RWPE1 (cell line): ENCODE data around the gene PTTG1.

Source experiments
- CTCF ChIA-PET: fragments of 350-600 bp; sonication (Branson Sonifier 250); formaldehyde crosslinking; extraction: SDS; loops from one replicate; lab custom pipeline; 2021; lab: Yijun Ruan, JAX
- POLR2A ChIA-PET: fragments of 400-600 bp; formaldehyde crosslinking; extraction: SDS; loops from one replicate; lab custom pipeline; 2020; ENCODE audit warnings: antibody characterized with exemption; ENCODE audit not compliant: low non-redundant PET; lab: Yijun Ruan, JAX
- DNase-seq: peaks from one replicate; pipeline ENCODE4 v3.0.0; 2012; ENCODE audit warnings: low spot score
- H3K27ac ChIP-seq: fragments of 450-650 bp; 2 replicates; pipeline ENCODE4 v1.5.1; 2017
- TF ChIP-seq, protein P1 (sequence below): fragments of 450-650 bp; conservative IDR thresholded peaks from 2 replicates; pipeline ENCODE4 v1.5.1; 2017; ENCODE audit warnings: low read depth, mild to moderate bottlenecking

The PTTG1 gene

DNA sequence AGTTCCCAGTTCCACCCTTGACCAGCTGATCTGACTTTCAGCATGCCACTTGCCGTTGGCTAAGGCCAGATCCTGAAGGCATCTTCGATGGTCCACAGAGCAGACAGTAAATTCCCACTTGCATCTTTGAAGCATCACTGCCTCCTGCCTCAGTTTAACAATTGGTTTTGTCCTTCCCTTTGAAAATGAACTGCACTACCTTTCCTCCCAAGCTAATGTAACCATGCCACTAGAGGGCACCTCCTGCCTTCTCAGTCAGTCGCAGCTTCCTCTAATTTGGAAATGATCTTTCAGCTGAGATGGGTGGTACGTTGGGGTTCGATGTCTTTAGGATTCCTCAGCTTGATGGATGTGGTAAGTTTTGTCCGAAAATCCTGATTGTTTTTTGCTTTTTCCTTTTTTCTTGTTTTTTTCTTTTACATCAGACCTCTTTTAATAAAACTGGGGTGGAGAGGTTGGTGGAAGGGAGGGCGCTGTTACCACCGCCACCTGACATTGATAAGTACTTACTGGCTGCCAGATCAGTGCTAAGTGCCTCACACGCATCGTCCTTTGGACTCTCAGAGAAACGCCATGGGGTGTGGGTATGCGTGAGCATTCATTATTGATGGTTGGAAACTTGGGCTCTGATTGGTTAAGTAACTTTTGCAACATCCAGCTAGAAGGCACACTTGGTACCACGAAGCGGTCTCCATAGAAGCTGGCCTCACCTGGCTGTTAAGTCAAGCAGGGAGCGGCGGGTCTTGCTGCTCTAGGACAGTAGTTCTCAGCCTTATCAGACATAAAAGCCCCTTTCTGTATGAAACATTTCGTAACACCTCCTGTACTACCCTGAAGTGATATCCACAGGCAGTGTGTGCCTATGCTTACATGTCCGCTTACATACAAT, 16.9 kb downstream of the PTTG1 start:
- peak; percentile 79 for DNase-seq
- CTCF ChIA-PET = interaction anchor here (0.7 to 2.6 kb wide), 26 partner anchors 8 to 1029 kb away, joined by 3 to 15 read pairs (median 4); partner anchors contain the start of gene PTTG1
- TF ChIP-seq, protein P1, sequence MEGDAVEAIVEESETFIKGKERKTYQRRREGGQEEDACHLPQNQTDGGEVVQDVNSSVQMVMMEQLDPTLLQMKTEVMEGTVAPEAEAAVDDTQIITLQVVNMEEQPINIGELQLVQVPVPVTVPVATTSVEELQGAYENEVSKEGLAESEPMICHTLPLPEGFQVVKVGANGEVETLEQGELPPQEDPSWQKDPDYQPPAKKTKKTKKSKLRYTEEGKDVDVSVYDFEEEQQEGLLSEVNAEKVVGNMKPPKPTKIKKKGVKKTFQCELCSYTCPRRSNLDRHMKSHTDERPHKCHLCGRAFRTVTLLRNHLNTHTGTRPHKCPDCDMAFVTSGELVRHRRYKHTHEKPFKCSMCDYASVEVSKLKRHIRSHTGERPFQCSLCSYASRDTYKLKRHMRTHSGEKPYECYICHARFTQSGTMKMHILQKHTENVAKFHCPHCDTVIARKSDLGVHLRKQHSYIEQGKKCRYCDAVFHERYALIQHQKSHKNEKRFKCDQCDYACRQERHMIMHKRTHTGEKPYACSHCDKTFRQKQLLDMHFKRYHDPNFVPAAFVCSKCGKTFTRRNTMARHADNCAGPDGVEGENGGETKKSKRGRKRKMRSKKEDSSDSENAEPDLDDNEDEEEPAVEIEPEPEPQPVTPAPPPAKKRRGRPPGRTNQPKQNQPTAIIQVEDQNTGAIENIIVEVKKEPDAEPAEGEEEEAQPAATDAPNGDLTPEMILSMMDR = peak; percentile 89
- POLR2A ChIA-PET = interaction anchor here (0.5 kb wide), 1 partner anchor 19 kb away, joined by 4 read pairs; no protein-coding TSS in a partner anchor
- no peak overlapping the region for H3K27ac ChIP-seq

DNA sequence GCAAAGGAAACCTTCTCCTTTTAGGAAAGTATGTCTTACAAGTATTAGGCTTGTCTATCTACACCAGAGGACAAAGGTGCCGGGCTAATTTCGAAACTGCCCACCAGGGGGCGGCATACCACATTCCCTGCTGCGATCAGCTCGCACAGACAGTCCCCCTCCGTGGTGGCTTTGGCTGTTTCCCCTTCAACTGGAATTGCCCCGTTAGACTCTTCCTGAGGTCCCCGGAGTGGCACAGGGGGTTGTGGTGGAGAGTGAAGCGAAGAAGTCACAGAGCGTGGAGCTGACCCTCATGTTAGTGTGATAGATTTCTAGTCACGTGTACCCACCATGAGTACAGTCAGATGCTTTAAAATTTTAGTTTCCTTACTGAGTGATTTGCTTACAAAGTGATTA, 17.5 kb downstream of the PTTG1 start:
- no peak overlapping the region for H3K27ac ChIP-seq
- CTCF ChIA-PET = interaction anchor here (0.5 to 2.6 kb wide), 18 partner anchors 8 to 1940 kb away, joined by 3 to 15 read pairs (median 4); partner anchors contain the start of gene PTTG1
- TF ChIP-seq, protein P1 = peak; percentile 92
- DNase-seq = peak; percentile 91
- POLR2A ChIA-PET = no interaction called here

DNA sequence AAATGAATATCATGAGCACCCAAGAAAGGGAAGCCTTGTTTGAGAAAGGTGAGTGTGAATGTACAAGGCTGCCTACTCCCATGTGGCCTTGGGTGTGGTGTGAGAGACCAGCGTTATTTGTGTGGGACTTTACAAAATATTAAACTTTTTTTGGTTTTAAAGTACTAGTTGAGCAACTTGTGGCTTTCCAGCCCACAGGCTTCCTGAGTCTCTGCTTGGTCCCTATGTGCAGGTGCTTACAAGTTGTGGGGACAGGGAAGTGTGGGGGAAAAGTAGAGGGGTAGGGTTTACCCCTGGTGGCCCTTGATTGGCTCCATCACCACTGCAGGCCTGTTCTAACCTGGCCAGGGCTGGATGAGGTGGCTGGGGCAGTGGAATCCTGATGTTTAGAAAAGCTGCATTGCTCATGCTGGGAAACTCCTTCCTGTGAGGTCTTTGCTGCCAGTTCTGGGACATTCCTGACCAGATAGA, 19.7 kb downstream of the PTTG1 start:
- no peak overlapping the region for H3K27ac ChIP-seq
- DNase-seq = no peak
- TF ChIP-seq, protein P1 = no peak
- ChIA-PET CTCF (interaction anchor here (0.6 kb wide), 1 partner anchor 1432 kb away, joined by 3 read pairs; no protein-coding TSS in a partner anchor), POLR2A (interaction anchor here (0.6 kb wide), 1 partner anchor 22 kb away, joined by 8 read pairs; the partner anchor contains the start of gene SLU7)

DNA sequence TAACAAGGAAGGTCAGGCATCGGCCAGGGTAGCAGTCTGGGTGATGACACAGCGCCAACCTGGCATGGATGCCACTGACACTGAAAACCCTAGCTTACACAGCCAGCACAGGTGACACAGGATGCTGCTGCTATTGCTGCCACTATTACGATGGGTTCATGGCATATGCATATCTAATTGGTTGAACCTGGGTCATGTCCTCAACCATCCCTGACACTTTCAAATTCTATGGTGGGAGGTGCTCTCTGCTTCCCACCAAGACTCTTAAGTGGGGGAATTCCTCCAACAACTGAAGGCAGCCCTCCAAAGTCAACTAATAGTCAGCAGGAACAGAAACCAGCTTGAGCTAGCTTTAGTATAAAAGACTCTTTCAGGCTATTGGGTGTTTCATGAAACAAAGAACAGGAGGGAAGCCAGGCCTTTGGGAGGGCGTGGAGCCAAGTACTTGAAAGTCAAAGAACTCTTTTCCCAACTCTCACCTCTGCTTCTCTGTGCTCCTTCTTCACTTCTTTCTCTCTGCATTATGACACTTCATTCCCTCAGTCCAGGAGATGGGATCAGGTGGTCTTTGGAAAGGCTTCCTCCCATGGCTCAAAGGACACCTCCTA, 21.3 kb downstream of the PTTG1 start:
- DNase-seq = no peak
- H3K27ac ChIP-seq = no peak overlapping the region
- ChIA-PET CTCF (interaction anchor here (0.9 kb wide), 1 partner anchor 19 kb away, joined by 4 read pairs; no protein-coding TSS in a partner anchor), POLR2A (no interaction called here)
- TF ChIP-seq, protein P1 = no peak

DNA sequence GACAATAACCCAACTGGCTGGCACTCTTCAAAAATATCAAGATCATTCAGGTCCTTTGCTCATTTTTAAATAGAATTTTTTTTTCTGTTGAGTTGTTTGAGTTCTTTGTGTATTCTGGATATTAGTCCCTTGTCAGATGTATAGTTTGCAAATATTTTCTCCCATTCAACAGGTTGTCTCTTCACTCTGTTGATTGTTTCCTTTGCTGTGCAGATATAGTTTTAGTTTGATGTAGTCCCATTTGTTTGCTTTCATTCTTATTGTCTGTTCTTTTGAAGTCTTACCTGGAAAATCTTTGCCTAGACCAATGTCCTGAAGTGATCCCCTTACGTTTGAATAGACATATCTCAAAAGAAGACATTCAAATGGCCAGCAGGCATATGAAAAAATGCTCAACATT, 22.8 kb downstream of the PTTG1 start:
- ChIA-PET POLR2A (no interaction called here), CTCF (no interaction called here)
- TF ChIP-seq, protein P1 = no peak
- H3K27ac ChIP-seq = no peak overlapping the region
- no peak for DNase-seq

DNA sequence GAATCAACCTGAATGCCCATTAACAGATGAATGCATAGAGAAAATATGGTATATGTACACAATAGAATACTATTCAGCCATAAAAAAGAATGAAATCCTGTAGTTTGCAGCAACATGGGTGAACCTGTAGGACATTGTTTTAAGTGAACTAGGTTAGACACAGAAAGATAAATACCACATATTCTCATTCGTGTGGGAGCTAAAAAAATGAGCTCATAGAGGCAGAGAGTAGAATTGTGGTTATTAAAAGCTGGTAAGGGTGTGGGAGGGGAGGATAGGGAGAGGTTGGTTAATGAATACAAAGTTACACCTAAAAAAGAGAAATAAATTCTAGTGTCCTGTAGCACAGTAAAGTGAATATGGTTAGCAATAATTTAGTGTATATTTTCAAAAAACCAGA, 23.5 kb downstream of the PTTG1 start:
- no peak for DNase-seq
- POLR2A ChIA-PET = no interaction called here
- CTCF ChIA-PET = no interaction called here
- H3K27ac ChIP-seq = no peak overlapping the region
- TF ChIP-seq, protein P1 = no peak
